ENCODE results near the gene GPLD1. TPM values are rescaled to one million over a fixed set of nuclear protein-coding genes. Genes with fewer than 3 reads are reported as not detected.

The GPLD1 gene
- total RNA-seq, 1 donor from 2014 or later = 3.8 TPM

DNA sequence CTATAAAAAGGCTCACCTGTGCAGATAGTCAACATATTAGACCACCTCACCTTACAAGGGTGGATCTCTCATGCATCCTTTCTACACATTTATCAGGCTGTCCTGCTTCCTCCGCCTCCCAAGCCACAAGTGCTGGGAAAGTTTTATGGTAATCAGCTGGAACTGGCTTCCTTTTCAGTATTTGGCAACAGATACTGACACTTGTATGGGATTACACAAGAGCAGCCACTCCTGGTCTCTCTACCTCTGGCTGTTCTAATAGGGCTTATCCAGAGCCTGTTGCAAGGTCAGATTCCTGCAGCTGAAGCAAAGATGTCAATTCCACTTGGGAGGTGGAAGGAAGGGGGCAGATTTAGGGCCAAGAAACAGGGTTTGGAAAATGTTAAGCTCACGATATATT lies 503 bp upstream of the GPLD1 start:
- TF ChIP-seq, protein P1, sequence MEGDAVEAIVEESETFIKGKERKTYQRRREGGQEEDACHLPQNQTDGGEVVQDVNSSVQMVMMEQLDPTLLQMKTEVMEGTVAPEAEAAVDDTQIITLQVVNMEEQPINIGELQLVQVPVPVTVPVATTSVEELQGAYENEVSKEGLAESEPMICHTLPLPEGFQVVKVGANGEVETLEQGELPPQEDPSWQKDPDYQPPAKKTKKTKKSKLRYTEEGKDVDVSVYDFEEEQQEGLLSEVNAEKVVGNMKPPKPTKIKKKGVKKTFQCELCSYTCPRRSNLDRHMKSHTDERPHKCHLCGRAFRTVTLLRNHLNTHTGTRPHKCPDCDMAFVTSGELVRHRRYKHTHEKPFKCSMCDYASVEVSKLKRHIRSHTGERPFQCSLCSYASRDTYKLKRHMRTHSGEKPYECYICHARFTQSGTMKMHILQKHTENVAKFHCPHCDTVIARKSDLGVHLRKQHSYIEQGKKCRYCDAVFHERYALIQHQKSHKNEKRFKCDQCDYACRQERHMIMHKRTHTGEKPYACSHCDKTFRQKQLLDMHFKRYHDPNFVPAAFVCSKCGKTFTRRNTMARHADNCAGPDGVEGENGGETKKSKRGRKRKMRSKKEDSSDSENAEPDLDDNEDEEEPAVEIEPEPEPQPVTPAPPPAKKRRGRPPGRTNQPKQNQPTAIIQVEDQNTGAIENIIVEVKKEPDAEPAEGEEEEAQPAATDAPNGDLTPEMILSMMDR (conservative IDR thresholded peaks at IDR 0.05) = no peak
- H3K27ac Mint-ChIP-seq = peak overlapping the region; percentile 46
- DNase-seq (ENCODE audit: extremely low spot score, unreplicated experiment) = no peak
- H3K36me3 Mint-ChIP-seq = no peaks in the 10 kb centered on the region
- H3K4me3 Mint-ChIP-seq = no peak overlapping the region
- H3K27me3 Mint-ChIP-seq = peaks cover 4% of the 10 kb centered on the region
- no peaks in the 10 kb centered on the region for H3K9me3 Mint-ChIP-seq
- H3K4me1 Mint-ChIP-seq (ENCODE audit: unreplicated experiment) = peaks cover 6% of the 10 kb centered on the region

DNA sequence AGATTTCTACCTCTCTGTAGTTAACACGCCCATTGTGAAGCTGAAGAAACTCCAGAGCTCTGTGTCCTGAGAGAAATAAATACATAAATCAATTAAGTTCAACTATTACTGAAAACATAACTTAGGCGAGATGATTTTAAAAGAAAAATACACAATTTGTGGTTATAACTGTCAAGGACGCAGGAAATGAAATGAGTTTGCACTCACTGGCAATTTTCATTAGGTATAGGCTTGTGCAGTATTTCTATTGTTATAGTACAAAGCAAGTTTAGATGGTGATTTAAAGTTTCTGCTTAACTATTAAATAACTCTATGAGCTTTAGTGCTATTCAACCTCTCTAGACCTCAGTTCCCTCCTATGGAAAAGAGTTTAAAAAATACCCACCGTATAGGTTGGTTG lies 3.3 kb downstream of the GPLD1 start:
- H3K27me3 Mint-ChIP-seq = no peaks in the 10 kb centered on the region
- no peaks in the 10 kb centered on the region for H3K36me3 Mint-ChIP-seq
- no peak for DNase-seq (ENCODE audit: extremely low spot score, unreplicated experiment)
- H3K4me1 Mint-ChIP-seq (ENCODE audit: unreplicated experiment) = no peaks in the 10 kb centered on the region
- no peaks in the 10 kb centered on the region for H3K9me3 Mint-ChIP-seq
- TF ChIP-seq, protein P1 (conservative IDR thresholded peaks at IDR 0.05) = no peak
- H3K4me3 Mint-ChIP-seq = no peak overlapping the region
- H3K27ac Mint-ChIP-seq = no peak overlapping the region

DNA sequence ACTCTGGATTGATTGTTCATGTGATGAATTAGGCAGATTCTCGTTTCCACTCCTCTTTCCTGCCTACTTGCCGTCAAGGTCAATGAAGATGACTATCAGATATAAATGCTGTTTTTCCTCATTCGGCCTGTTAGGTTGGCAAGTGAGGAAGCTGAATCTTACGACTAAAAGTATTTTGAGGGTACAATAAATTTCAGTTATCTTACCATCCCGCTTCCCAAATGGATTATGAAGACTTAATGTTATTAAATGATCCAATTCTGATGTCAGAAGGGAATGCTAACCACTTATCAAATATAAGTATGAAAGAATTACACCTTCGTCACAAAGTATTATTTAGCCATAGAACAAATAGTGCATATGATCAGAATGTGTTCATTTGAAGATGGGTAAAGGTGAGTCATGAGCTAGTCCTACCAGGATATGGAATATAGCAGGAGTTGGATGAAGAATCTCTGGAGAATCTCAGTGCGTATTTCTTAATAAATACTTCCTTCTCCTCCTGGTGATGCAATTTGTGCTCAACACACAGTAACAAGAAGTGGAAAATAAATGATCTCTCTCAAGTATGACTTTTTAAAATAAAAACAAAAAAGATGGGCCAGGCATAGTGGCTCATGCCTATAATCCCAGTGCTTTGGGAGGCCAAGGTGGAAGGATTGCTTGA lies 4.6 kb downstream of the GPLD1 start:
- DNase-seq (ENCODE audit: extremely low spot score, unreplicated experiment) = no peak
- Mint-ChIP-seq H3K4me1 (ENCODE audit: unreplicated experiment) (no peaks in the 10 kb centered on the region), H3K27me3 (no peaks in the 10 kb centered on the region), H3K36me3 (peaks cover 2% of the 10 kb centered on the region), H3K4me3 (no peak overlapping the region), H3K9me3 (no peaks in the 10 kb centered on the region), H3K27ac (no peak overlapping the region)
- TF ChIP-seq, protein P1 (conservative IDR thresholded peaks at IDR 0.05) = no peak

DNA sequence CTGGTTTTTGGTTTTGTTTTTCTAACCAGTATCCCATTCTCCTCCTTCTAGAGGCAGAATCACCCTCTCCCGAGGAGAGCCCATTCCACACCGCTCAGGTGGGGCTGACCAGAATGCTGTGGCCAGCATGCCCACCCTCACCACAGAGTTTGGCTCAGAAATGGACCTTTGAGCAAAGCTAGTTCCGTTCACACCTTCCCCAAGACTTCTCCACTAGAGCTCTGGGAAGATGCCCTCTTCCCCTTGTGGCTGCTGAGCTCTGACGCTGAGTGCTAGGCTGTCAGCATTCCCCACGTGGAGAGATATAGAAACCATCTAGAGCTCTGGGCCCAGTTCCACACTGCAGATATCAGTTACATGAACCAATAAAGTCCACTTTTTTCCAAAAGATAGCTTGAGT lies 7.9 kb downstream of the GPLD1 start:
- no peak overlapping the region for H3K27ac Mint-ChIP-seq
- H3K4me1 Mint-ChIP-seq (ENCODE audit: unreplicated experiment) = no peaks in the 10 kb centered on the region
- H3K27me3 Mint-ChIP-seq = no peaks in the 10 kb centered on the region
- DNase-seq (ENCODE audit: extremely low spot score, unreplicated experiment) = no peak
- TF ChIP-seq, protein P1 (conservative IDR thresholded peaks at IDR 0.05) = no peak
- H3K9me3 Mint-ChIP-seq = peaks cover 7% of the 10 kb centered on the region
- peaks cover 3% of the 10 kb centered on the region for H3K36me3 Mint-ChIP-seq
- no peak overlapping the region for H3K4me3 Mint-ChIP-seq

DNA sequence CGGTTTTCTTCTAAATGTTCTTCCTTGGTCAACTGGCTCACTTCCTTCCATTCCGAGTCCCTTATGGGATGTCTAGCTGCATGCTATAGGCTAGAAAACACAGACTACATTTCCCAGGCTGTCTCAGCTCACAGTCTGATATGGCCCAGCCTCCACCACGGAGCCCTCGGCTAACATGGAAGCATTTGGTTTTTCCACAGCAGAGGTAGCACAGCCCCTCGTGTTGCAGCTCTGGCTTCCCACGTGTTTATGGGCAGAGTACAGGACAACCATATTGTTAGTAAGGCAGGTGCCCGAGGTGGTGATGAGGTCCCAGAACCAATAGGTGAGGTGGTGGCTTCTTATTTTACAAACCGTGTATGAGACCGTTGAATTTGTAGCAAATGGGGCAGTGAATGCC lies 8.7 kb downstream of the GPLD1 start:
- peaks cover 7% of the 10 kb centered on the region for H3K9me3 Mint-ChIP-seq
- no peak for DNase-seq (ENCODE audit: extremely low spot score, unreplicated experiment)
- H3K27ac Mint-ChIP-seq = no peak overlapping the region
- TF ChIP-seq, protein P1 (conservative IDR thresholded peaks at IDR 0.05) = no peak
- H3K27me3 Mint-ChIP-seq = no peaks in the 10 kb centered on the region
- H3K36me3 Mint-ChIP-seq = peaks cover 3% of the 10 kb centered on the region
- H3K4me3 Mint-ChIP-seq = no peak overlapping the region
- H3K4me1 Mint-ChIP-seq (ENCODE audit: unreplicated experiment) = no peaks in the 10 kb centered on the region

Measured in type B pancreatic cell (in vitro differentiated cells).